ENCODE measurements around the gene MICAL3.
"Not testable (repeated sequence)": the region's sequence is repeated elsewhere in the genome, so short reads cannot be mapped to it uniquely, and the experiment has no call there.

The MICAL3 gene

DNA sequence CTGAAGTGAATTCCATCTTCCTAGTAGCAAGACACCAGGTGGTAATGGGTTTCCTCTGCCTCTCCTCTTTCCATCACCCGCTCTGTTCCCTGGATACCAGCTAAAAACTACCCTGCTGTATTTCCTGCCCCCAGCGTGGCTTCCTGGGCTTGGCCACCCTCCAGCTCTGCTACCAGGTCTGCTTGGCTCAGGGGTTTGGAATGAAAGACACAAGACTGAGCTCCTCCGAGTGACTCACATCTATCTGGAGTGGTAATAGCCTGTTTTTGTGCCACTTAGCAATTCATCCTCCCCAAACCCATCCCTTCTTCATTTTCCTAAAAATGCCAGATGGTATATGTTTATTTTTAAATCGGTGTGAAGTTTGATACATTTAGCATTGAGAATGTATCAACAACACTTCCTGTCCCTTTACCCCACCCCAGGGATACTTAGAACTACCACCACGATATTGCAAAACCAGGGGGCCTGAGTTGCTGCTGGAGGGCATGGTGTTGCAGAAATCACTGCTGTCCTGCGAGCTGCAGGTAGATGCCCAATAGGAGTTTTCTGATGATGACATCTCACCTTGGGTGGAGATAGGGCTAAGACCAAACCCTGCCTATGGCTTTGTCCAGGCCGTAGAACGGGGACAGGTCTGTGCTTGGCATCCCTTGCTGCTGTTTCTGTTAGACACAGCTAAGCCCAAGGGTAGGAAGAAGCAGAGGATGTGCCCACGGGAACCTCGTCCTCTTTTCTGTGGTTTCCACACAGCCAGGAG lies 7.5 kb upstream of the MICAL3 start:
- peak; percentile 96 for DNase-seq

DNA sequence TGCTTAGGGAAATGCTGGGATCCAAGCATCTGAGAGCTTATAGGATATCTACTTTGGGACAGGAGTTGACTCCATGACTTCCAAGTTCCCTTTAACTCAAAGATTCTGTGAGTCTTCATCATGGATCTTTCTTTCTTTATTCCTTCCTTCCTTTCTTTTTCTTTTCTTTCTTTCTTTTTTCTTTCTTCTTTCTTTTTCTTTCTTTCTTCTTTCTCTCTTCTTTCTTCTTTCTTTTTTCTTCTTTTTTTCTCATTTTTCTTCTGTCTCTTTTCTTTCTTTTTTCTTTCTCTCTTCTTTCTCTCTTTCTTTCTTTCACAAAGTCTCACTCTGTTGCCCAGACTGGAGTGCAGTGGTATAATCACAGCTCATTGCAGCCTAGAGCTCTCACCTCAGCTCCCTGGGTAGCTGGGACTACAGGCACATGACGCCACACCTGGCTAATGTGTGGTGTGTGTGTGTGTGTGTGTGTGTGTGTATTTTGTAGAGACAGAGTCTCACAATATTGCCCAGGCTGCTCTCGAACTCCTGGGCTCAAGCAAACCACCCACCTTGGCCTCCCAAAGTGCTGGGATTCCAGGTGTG lies 5.4 kb upstream of the MICAL3 start:
- no peak for DNase-seq

DNA sequence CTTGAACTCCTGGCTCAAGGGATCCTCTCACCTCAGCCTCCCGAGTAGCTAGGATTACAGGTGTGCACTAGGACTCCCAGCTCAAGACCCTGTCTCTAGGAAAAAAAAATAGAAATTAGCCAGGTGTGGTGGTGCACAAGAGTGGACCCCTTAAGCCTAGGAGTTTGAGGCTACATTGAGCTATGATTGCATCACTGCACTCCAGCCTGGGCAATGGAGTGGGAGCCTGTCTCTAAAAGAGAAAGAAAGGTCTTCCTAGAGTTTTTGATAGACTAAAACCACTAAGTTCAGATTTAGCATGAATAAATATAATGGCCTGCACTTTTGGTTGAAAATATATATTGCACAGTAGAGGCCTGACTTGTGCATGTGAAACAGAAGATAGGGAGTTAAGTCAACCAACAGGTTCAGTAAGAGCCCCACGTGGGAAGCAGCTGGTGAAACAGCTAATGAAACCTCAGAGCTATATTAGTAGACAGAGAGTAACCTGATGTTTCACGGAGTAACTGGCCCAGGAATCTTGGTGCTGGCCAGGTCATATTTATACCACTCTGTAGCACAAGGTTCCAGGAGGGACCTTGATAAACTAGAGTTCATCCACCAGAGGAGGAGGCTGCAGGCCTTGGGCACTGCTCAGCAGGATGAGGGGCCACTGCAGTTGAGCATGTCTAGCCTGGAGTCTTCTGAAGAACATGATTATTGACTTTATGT lies 4.6 kb upstream of the MICAL3 start:
- DNase-seq: no peak

DNA sequence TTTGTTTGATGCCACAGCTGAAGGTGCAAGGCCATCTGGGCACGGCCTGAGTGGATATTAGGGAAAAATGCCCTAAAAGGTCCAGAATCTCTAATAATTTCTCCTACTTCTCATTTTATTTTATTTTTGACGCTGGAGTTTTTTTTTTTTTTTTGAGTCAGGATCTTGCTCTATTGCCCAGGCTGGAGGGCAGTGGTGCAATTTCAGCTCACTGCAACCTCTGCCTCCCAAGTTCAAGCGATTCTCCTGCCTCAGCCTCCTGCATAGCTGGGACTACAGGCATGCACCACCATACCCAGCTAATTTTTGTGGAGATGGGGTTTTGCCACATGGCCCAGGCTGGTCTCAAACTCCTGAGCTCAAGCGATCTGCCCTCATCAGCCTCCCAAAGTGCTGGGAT lies 1.5 kb upstream of the MICAL3 start:
- DNase-seq: not testable (repeated sequence)

DNA sequence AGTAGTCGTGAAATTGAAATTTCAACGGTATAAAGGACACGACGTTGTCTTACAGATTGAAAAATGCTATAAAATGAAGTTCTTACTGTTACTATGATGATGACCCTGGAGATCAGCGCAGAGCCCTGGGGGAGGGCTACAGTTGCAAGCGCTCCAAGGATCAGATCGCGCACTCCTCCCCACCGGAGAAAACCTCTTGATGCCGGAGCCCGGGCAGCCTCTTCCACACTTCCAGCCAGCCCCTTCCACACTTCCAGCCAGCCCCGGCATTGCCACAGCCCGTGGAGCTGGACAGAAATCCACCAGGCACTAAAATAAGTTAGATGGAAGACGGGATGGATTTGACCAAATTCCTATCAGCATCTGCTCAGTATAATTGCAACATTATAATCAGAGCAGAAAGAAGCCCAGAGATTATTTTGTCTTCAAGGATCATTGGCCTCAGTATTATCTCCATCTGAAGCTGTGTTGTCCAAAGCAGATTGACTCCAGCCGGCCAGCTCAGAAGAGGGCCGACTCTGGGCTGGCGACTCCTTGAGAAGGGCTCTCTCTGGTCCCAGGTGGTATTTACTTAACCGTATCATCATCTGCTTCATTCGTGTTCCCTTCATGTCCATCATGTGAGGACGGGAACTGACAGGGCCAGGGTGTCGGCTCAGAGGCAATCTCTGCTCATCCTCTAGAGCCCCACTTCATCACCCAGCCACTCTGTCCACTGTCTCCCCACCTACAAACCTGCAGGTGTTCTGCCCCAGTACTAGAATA lies 777 bp upstream of the MICAL3 start:
- no peak for DNase-seq

DNA sequence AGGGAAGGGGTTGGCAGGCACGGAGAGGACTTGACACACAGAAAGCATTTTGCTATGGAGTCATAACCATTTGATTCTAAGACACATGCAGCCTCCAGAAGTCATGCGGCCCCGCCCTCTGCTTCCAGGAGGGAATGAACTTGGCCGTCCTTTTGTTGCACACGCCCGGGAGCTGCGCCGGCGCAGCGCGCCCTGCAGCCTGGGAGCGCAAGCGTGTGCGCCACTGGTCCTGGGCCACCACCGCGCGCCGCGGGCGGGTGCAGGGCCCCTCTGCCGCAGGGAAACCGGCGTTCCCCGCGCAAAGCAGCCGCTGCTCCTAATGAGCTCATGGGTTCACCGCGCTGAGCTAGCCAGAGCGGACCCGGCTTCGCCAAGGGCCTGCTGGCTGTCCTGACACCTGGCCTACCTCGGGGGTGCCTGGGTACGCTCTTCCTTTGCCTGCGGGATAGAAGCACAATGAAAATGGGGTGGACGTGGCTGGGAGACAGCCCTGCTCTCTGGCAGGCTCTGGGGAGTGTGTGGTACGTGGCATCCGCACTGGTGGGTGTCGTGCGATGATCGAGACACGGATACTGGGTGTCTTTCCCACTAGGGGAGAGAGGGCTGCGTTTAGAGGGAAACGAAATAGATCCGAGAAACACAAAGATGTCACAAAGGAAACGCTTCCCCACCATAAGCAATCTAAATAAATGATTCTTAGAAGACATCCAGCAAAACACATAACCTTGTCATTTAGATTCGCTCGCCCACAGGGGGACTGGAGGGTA lies 669 bp downstream of the MICAL3 start:
- DNase-seq: peak; percentile 76

DNA sequence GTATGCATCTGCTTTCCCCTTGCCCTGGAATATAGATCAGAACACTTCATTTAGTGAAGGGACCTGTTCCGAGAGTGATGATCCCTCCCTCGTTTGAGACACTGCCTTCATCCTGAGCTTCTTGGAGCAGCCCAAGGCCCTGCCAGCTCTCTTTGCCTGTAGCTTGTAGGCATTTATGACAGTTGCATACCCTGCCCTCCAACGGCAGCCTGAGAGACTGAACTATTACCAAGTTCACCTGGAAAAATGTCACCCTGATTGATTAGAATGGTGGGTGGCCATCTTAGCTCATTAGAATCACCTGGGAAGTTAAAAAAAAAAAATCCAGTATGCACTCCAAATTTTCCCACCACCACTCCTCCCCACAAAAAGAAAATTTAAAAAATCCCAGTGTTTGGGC lies 1.5 kb downstream of the MICAL3 start:
- no peak for DNase-seq

DNA sequence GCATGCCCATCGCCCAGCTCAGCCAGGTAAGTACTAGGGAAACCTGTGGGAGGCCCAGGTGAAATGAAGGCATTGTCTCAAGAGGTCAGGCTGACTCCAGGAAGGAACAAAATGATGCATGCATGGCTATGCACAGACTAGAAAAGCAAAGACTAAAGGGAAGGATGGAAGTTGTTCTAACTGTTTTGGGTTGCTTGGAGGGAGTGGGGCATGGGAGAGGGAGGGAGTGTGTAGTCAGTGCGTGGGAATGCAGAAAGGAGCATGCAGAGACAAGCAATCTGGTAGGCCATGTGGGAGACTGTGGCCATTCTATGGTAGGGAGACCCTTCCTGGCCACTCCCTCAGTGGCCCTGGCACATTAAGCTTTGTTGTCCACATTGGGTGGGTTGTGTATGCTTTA lies 2.9 kb downstream of the MICAL3 start:
- no peak for DNase-seq

DNA sequence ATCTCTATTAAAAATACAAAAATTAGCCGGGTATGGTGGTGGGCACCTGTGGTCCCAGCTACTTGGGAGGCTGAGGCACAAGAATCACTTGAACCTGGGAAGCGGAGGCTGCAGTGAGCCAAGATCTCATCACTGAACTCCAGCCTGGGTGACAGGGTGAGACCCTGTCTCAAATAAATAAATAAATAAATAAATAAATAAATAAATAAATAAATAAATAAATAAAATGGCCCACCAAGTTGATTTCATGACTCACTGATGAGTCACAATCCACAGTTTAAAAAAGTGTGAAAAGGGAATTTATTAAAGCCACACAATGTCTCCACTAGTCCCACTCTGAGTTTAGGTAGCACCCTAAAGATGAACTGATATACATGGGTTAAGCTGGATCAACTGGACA lies 3.6 kb downstream of the MICAL3 start:
- DNase-seq: not testable (repeated sequence)

DNA sequence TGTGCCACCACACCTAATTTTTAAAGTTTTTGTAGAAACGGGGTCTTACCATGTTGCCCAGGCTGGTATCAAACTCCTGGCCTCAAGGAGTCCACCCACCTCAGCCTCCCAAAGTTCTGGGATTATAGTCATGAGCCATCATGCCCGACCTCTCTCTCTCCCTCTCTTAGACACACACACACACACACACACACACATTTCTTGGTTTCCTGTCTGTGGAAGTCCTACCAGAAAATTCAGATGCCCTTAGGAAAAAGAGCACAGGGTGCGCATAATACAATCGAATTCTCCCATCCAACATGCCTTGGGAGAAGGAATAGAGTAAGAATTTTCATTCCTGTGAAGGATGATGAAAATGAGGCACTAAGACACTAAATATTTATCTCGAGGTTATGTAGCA lies 10.4 kb downstream of the MICAL3 start:
- DNase-seq: no peak

DNA sequence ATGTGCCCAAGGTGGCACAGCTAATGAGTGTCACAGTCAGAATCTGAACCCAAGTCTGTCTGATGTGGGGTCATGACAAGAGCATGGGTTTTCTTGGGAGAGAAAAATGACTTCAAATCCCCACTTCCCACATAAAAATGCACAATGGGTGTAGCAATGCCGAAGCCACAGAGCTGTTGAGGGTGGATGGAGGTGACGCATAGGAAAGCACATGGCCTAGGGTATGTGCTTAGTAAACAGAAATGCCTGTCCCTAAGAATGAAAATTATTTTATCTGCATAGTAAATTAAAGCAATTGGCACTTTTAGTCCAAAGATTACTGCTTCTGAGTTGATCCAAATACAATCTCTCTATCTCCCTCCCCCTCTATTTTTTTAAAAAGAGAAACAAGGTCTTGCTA lies 10.9 kb downstream of the MICAL3 start:
- DNase-seq: no peak

DNA sequence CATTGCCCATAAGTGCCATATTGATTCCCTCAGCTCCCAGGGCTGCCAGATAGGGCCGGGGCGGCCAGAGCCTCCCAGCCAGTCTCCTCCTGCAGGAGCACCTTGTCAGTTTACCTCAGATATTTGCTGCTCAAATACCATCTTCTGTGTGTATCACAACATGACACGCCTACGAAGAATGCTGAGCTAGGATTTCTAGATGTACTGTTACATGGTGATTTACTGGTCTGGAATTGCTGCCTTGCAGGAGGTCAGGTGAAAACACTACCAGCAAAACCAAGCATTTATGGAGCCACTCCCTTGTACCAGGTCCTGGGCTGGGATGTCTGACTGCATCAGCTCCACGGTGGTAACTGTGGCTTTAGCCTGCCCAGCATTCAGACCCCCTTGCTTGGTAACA lies 11.8 kb downstream of the MICAL3 start:
- DNase-seq: peak; percentile 57

DNA sequence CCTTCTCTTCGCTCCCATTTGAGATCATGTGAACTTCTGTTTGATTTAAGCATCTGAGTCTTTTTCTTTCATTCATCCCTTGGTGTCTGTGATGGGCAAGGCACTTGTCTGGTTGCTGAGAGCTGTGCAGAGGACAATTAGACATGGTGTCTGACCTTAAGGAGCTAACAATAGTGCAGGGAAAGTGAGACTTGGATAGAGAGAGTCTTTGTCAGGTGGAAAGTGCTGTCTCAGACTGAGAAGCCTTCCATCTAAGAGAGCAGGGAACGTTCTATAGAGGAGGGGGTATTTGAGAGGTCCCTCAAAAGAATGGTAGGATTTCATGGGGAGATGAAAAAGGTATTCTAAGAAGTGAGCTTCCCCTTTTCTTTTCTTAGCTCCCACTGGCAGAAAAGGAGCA lies 14.1 kb downstream of the MICAL3 start:
- DNase-seq: no peak

DNA sequence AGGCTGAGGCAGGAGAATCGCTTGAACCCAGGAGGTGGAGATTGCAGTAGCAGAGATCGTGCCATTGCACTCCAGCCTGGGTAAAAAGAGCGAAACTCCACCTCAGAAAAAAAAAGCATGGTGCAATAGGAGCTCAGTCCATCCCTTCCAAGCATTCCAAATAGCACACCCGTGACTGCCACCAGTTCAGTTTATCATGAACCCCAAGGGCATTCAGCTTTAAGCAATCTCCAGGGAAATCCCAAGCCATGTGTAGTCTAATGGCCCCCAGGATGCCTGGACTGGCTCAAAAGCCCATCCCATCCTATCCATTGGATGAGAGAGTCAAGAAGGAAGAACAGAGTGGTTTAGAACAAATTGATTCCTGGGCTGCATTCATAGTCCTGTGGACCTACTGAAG lies 16.2 kb downstream of the MICAL3 start:
- DNase-seq: no peak

DNA sequence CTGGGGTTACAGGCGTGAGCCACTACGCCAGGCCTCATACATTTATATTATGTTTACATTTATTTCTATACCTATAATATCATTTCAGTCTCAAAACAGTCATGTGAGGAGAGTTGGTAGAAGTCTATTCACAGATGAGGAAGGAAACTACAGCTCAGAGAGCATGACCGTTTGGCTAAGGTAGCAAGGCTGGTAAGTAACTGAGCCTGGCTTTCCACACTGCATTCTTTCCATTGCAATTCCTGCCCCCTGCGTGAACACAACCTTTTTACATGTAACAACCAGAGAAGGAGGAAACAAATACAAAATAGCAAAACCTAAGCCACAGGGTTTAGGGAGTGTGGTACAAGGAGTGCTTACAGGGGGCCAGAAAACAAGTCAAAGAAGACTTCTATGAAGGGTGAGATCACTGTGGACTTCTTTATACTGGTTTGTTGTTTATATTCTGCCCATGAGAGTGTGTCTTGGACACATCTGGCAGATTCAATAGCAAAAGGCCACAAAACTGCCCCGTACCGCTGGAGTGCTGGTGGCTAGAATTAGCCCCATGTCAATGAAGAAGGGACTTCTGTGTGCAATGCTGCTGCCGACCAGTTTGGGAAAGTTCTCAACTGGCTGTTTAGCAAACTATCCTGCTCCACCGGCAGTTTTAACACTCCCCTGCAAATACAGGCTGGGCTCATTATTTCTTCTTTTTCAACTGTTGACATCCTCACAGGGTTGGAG lies 19.0 kb downstream of the MICAL3 start:
- no peak for DNase-seq

DNA sequence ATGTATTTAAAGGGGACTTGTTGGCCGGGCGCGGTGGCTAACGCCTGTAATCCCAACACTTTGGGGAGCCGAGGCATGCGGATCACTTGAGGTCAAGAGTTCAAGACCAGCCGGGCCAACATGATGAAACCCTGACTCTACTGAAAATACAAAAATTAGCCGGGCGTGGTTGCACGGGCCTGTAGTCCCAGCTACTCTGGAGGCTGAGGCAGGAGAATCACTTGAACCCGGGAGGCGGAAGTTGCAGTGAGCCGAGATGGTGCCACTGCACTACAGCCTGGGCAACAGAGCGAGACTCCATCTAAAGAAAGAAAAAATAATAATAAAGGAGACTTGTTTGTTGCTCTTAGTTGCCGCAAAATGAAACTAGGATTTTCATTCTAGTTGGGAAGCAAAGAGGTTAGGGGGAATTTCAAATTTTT lies 22.5 kb downstream of the MICAL3 start:
- DNase-seq: not testable (repeated sequence)

DNA sequence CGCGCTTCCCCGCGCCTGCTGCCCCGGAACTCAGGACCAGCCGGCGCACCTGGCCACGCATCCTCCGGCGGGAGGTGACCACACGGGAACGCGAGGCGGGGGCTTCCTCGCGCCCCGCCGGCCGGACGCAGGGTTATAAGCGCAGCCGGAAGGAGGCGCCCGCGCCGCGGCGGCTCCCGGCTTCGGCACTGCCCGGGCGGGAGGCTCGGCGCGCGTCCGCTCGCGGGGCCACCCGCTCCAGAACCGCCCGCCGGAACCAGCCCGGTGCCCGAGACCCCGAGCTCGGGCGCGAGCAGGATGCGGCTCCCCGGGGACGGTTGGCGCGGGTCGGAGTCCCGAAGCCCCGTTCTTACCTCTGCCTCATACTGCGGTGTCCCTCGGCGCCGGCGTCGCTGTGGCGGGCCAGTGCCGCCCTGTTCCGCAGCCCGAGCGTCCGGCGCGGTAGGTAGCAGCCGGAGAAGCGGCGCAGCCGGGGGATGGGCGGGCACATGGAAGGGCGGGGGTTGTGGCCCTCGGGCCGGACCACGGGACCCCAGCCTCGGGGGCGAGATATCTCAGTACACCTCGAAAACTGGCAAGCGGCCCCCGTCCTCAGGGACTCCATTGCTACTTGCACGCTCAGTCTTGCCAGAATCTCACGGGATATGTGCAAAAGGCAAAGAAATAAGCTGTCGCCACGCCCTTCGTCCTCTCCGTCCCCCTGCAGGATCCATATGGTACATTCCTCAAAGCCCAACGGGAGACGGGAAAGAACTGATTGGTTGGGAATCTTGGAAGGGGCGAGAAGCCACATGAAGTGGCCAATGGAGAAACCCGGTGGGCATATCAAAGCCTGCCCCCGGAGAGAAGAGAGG lies 23.1 kb downstream of the MICAL3 start:
- peak; percentile 99 for DNase-seq

DNA sequence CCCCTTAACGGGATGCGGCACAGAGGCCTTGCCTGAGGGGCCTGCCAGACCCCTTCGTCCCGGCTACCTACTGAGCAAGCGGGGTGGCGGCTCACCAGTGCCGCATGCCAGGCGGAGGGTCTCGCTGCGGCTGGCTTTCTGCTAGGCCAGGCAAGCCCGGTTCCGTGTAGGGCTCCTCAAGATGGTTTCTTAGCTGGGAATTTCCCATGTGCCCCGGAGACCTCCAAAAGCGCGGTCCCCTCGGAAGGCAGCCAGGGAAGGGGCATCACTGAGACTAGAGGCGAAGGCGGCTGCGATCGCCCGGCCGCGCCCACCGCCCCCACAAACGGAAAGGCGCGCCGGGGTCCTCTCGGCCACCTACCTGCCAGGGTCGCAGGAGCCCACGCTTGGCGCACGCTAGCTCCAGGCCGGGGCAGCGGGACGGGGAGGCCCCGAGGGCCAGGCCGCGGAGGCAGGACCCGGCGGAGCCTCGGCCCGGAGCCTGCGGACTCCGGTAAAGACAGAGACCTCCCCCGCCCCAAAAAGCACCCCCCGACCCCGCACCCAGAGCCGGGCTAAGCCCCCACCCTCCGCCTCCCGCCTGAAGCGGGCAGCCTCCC lies 23.8 kb downstream of the MICAL3 start:
- no peak for DNase-seq

DNA sequence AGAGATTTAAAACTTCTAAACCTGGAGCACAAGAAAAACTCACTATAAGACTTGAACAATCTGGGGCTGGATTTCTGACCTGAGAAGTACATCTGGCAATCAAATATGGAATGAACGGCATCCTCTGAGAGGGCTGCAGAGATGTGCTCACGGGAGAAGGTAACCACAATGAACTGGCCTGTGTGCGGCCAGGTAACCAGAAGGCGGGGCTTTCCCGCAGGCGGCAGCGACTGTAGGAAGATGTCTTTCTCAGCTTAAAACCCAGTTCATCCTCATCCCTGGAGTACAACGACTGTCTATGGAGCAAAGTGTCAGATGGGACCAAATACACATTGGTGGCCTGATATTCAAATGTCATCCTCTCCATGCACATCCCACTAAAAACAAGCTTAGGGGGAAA lies 24.5 kb downstream of the MICAL3 start:
- no peak for DNase-seq

DNA sequence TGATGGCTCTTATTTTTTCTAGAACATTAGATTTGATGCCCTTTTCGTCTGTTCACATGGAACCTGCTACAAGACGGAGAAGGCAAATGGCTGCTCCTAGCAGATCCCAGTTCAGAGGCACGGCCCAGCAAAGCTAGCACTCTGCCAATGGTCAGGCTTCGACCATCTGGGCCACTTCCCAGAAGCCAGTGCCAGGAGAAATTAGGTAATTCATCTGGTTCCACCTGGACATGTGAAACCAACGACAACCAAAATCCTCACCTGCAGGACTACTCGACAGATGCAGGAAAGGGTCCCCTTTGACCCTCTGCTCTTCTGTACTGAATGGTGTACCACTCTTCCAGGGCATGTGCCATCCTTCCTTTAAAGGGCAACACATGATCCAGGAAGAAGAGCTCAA lies 25.4 kb downstream of the MICAL3 start:
- no peak for DNase-seq

DNA sequence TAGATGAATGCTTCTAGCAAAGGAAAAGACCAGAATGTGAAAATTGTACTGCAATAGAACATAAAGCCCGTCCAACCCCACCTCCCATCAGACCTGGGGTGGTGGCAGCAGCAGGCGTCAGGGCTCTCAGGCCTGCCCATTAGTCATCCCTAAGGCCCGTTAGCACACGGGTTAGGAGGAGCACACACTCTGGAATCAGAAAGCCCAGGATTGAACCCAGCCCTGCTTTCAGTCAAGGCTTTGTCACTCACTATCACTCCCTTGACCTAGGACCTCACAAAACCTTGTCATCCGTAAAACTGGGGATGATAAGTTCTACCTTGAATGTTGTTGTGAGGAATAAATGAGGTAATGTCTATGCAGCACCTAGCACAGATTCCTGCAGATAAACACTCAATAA lies 26.9 kb downstream of the MICAL3 start:
- no peak for DNase-seq

Data from fibroblast of upper back skin (primary cell).